ENCODE results near the gene SORCS2. TPM values are rescaled to one million over a fixed set of nuclear protein-coding genes. Genes with fewer than 3 reads are reported as not detected.

Gene SORCS2
- total and polyA plus RNA-seq, 2 donors (not counting 1 experiment from before 2014, with no cell fraction given): not detected

- Histone ChIP-seq H3K4me3 (ENCODE audit: control extremely low read depth in 1 of 5, extremely low read depth in 1 of 5, insufficient read depth in 1 of 5, low read depth in 2 of 5, low read length in 4 of 5) (no peak overlapping the region), H3K79me2 (ENCODE audit: control insufficient read depth, insufficient read depth, low read length) (no peaks in the 10 kb centered on the region), H2AFZ (ENCODE audit: insufficient read depth, low read depth, low read length, poor library complexity, severe bottlenecking) (no peak overlapping the region), H3K27me3 (replicated peaks in 1 of 4; ENCODE audit: control extremely low read depth in 1 of 4, control insufficient read depth in 3 of 4, insufficient read depth in 4 of 4, low read length in 3 of 4) (no peaks in the 10 kb centered on the region), H3K4me1 (ENCODE audit: control insufficient read depth in 2 of 2, insufficient read depth in 2 of 2, low read length in 2 of 2) (no peaks in the 10 kb centered on the region), H3K36me3 (replicated peaks in 1 of 2; ENCODE audit: control extremely low read depth in 1 of 2, control insufficient read depth in 1 of 2, extremely low read depth in 1 of 2, insufficient read depth in 2 of 2, low read length in 1 of 2) (no peaks in the 10 kb centered on the region), H4K20me1 (ENCODE audit: control insufficient read depth, insufficient read depth, low read length, poor library complexity, severe bottlenecking) (no peaks in the 10 kb centered on the region), H3K9me3 (ENCODE audit: control extremely low read depth in 1 of 3, control insufficient read depth in 2 of 3, insufficient read depth in 1 of 3, low read length in 2 of 3) (peaks cover 0 to 26% (median 4%) of the 10 kb centered on the region in 3 donors), H3K27ac (ENCODE audit: low read length in 2 of 2) (no peak overlapping the region), H3K4me2 (replicated peaks; ENCODE audit: low read depth, low read length, poor library complexity, severe bottlenecking) (no peak overlapping the region), H3K9ac (ENCODE audit: low read length) (no peak overlapping the region)
- no peak for ATAC-seq (ENCODE audit: low read depth)
- POLR2A ChIA-PET: no interaction called here
- H3K27ac Mint-ChIP-seq: no peak overlapping the region
- CTCF ChIA-PET: no interaction called here
- TF ChIP-seq EZH2 (IDR thresholded peaks at IDR 0.05; ENCODE audit: borderline replicate concordance, insufficient read depth, low read depth, low read length, poor library complexity, severe bottlenecking): no peak
- intact Hi-C loops (cut with micrococcal nuclease): no loop called here
- H3K9me3 Mint-ChIP-seq (ENCODE audit: insufficient read depth): no peaks in the 10 kb centered on the region
- H3K4me3 Mint-ChIP-seq: no peak overlapping the region
- no peaks in the 10 kb centered on the region for H3K27me3 Mint-ChIP-seq
- no peak for DNase-seq
- H3K4me1 Mint-ChIP-seq: no peaks in the 10 kb centered on the region
- WGBS (ENCODE audit: insufficient coverage): 83% methylated on average over 4 of the region's 6 CpGs
These were observed 20.6 kb downstream of the SORCS2 start for GRCh38 chr4:7212921-7213320.

- H3K4me1 ChIP-seq (ENCODE audit: control insufficient read depth in 2 of 2, insufficient read depth in 2 of 2, low read length in 2 of 2): no peaks in the 10 kb centered on the region
- no peak overlapping the region for H3K9ac ChIP-seq (ENCODE audit: low read length)
- H2AFZ ChIP-seq (ENCODE audit: insufficient read depth, low read depth, low read length, poor library complexity, severe bottlenecking): no peak overlapping the region
- Mint-ChIP-seq H3K27me3 (no peaks in the 10 kb centered on the region), H3K9me3 (ENCODE audit: insufficient read depth) (no peaks in the 10 kb centered on the region), H3K4me3 (no peak overlapping the region), H3K4me1 (no peaks in the 10 kb centered on the region), H3K27ac (no peak overlapping the region)
- 86% methylated on average over 2 of the region's 2 CpGs for WGBS (ENCODE audit: insufficient coverage)
- H3K27ac ChIP-seq (ENCODE audit: low read length in 2 of 2): no peak overlapping the region
- H3K4me3 ChIP-seq (ENCODE audit: control extremely low read depth in 1 of 5, extremely low read depth in 1 of 5, insufficient read depth in 1 of 5, low read depth in 2 of 5, low read length in 4 of 5): no peak overlapping the region
- no peak for DNase-seq
- peaks cover 0 to 26% (median 4%) of the 10 kb centered on the region in 3 donors for H3K9me3 ChIP-seq (ENCODE audit: control extremely low read depth in 1 of 3, control insufficient read depth in 2 of 3, insufficient read depth in 1 of 3, low read length in 2 of 3)
- no peaks in the 10 kb centered on the region for H3K27me3 ChIP-seq (replicated peaks in 1 of 4; ENCODE audit: control extremely low read depth in 1 of 4, control insufficient read depth in 3 of 4, insufficient read depth in 4 of 4, low read length in 3 of 4)
- no peaks in the 10 kb centered on the region for H3K79me2 ChIP-seq (ENCODE audit: control insufficient read depth, insufficient read depth, low read length)
- no peak for ATAC-seq (ENCODE audit: low read depth)
- TF ChIP-seq EZH2 (IDR thresholded peaks at IDR 0.05; ENCODE audit: borderline replicate concordance, insufficient read depth, low read depth, low read length, poor library complexity, severe bottlenecking): no peak
- H3K4me2 ChIP-seq (replicated peaks; ENCODE audit: low read depth, low read length, poor library complexity, severe bottlenecking): no peak overlapping the region
- intact Hi-C loops (cut with micrococcal nuclease): no loop called here
- no peaks in the 10 kb centered on the region for H4K20me1 ChIP-seq (ENCODE audit: control insufficient read depth, insufficient read depth, low read length, poor library complexity, severe bottlenecking)
- H3K36me3 ChIP-seq (replicated peaks in 1 of 2; ENCODE audit: control extremely low read depth in 1 of 2, control insufficient read depth in 1 of 2, extremely low read depth in 1 of 2, insufficient read depth in 2 of 2, low read length in 1 of 2): no peaks in the 10 kb centered on the region
- CTCF ChIA-PET: no interaction called here
- POLR2A ChIA-PET: no interaction called here
These were observed 21.5 kb downstream of the SORCS2 start for GRCh38 chr4:7213807-7214206.
